Osteoblast (primary cell): ENCODE data around the gene NDUFB4. TPM values are rescaled to one million over a fixed set of nuclear protein-coding genes. Genes with fewer than 3 reads are reported as not detected.

ENCODE experiments used
- DNase-seq: peaks from one replicate; pipeline ENCODE4 v3.0.0; 2011; ENCODE audit warnings: low spot score, mixed read lengths; ENCODE audit not compliant: insufficient read length; ENCODE audit errors: missing footprints
- H2AFZ ChIP-seq: 2 replicates; pipeline ENCODE4 v1.6.0; 2011; ENCODE audit warnings: mild to moderate bottlenecking, low read length
- H3K27ac ChIP-seq: 2 replicates; pipeline ENCODE4 v1.5.1; 2011; ENCODE audit warnings: mild to moderate bottlenecking, low read depth, low read length, moderate library complexity
- H3K27me3 ChIP-seq: 2 replicates; pipeline ENCODE4 v1.6.0; 2012; ENCODE audit warnings: mild to moderate bottlenecking, control low read depth, inconsistent platforms, low read length, moderate library complexity; ENCODE audit not compliant: insufficient read depth
- H3K36me3 ChIP-seq: 2 replicates; pipeline ENCODE4 v1.5.1; 2011; ENCODE audit warnings: mild to moderate bottlenecking, low read length, control low read depth, moderate library complexity; ENCODE audit not compliant: insufficient read depth
- H3K4me1 ChIP-seq: 2 replicates; pipeline ENCODE4 v1.5.1; 2011; ENCODE audit warnings: mild to moderate bottlenecking, low read length, control low read depth, moderate library complexity; ENCODE audit not compliant: insufficient read depth
- H3K4me2 ChIP-seq: 2 replicates; pipeline ENCODE4 v1.6.0; 2011; ENCODE audit warnings: mild to moderate bottlenecking, low read length; ENCODE audit not compliant: insufficient read depth
- H3K4me3 ChIP-seq: fragments of 200-600 bp; sonication (generic); 3 replicates; pipeline ENCODE4 v1.5.1; 2012; ENCODE audit warnings: mild to moderate bottlenecking, low read length, inconsistent platforms; ENCODE audit not compliant: insufficient read depth
- H3K79me2 ChIP-seq: 2 replicates; pipeline ENCODE4 v1.6.0; 2012; ENCODE audit warnings: mild to moderate bottlenecking, low read length, control low read depth, inconsistent platforms; ENCODE audit not compliant: insufficient read depth
- H3K9me3 ChIP-seq: 2 replicates; pipeline ENCODE4 v1.5.1; 2011; ENCODE audit warnings: low read depth, low read length, control low read depth
- H4K20me1 ChIP-seq: 2 replicates; pipeline ENCODE4 v1.6.0; 2012; ENCODE audit warnings: mild to moderate bottlenecking, low read length, control low read depth; ENCODE audit not compliant: insufficient read depth
- CTCF ChIP-seq: IDR thresholded peaks from 2 replicates; pipeline ENCODE4 v1.5.1; 2011; ENCODE audit warnings: mild to moderate bottlenecking, low read depth, low read length, moderate library complexity; ENCODE audit errors: extremely low read depth
- total RNA-seq: library from RNA; depleted of rRNA; stranded (reverse); fragments of >200 nt; gene quantifications from 2 replicates; pipeline ENCODE4 v1.2.3, GENCODE V29; 2012

NDUFB4 gene
- total RNA-seq, 1 donor = 38.4 TPM

GRCh38 chr3:120568598-120568997, 27.5 kb upstream of the NDUFB4 start:
- Histone ChIP-seq H2AFZ (no peak overlapping the region), H3K36me3 (no peaks in the 10 kb centered on the region), H3K9me3 (no peaks in the 10 kb centered on the region), H3K4me2 (no peak overlapping the region), H3K79me2 (no peaks in the 10 kb centered on the region), H3K4me3 (no peak overlapping the region), H4K20me1 (no peaks in the 10 kb centered on the region), H3K4me1 (peaks cover 8% of the 10 kb centered on the region), H3K27ac (no peak overlapping the region), H3K27me3 (no peaks in the 10 kb centered on the region)
- DNase-seq = no peak
- no peak for TF ChIP-seq CTCF

- no peak for TF ChIP-seq CTCF
- H3K27me3 ChIP-seq = no peaks in the 10 kb centered on the region
- peaks cover 8% of the 10 kb centered on the region for H3K4me1 ChIP-seq
- no peaks in the 10 kb centered on the region for H3K9me3 ChIP-seq
- no peak overlapping the region for H3K27ac ChIP-seq
- H3K4me2 ChIP-seq = peak overlapping the region; percentile 53
- no peaks in the 10 kb centered on the region for H4K20me1 ChIP-seq
- H3K4me3 ChIP-seq = no peak overlapping the region
- no peaks in the 10 kb centered on the region for H3K79me2 ChIP-seq
- H2AFZ ChIP-seq = peak overlapping the region; percentile 74
- H3K36me3 ChIP-seq = no peaks in the 10 kb centered on the region
- no peak for DNase-seq
Measured at GRCh38 chr3:120569222-120570057, 26.7 kb upstream of the NDUFB4 start.

- H3K79me2 ChIP-seq = no peaks in the 10 kb centered on the region
- no peaks in the 10 kb centered on the region for H3K9me3 ChIP-seq
- no peaks in the 10 kb centered on the region for H4K20me1 ChIP-seq
- H3K4me1 ChIP-seq = peaks cover 7% of the 10 kb centered on the region
- no peaks in the 10 kb centered on the region for H3K27me3 ChIP-seq
- H3K36me3 ChIP-seq = no peaks in the 10 kb centered on the region
- no peak for TF ChIP-seq CTCF
- H3K4me3 ChIP-seq = no peak overlapping the region
- H3K4me2 ChIP-seq = no peak overlapping the region
- no peak for DNase-seq
- no peak overlapping the region for H2AFZ ChIP-seq
- no peak overlapping the region for H3K27ac ChIP-seq
Measured at GRCh38 chr3:120572027-120572426, 24.1 kb upstream of the NDUFB4 start.

GRCh38 chr3:120587332-120587975, 8.7 kb upstream of the NDUFB4 start:
- TF ChIP-seq CTCF = no peak
- Histone ChIP-seq H3K4me1 (no peaks in the 10 kb centered on the region), H3K9me3 (no peaks in the 10 kb centered on the region), H3K79me2 (no peaks in the 10 kb centered on the region), H3K4me2 (no peak overlapping the region), H2AFZ (no peak overlapping the region), H3K27ac (no peak overlapping the region), H3K4me3 (no peak overlapping the region), H3K36me3 (no peaks in the 10 kb centered on the region), H4K20me1 (no peaks in the 10 kb centered on the region), H3K27me3 (peaks cover 3% of the 10 kb centered on the region)
- DNase-seq = no peak
